Muscle of leg (tissue), 16 donors: ENCODE results near the gene FMNL2. TPM values are rescaled to one million over a fixed set of nuclear protein-coding genes. Genes with fewer than 3 reads are reported as not detected.

Experiments used
- DNase-seq: peaks from one replicate; pipeline ENCODE4 v3.0.0; 2013
- H3K27ac ChIP-seq: one replicate; pipeline ENCODE4 v1.5.1; 2013; ENCODE audit warnings: mild to moderate bottlenecking, low read length, control low read depth
- H3K27me3 ChIP-seq: one replicate; pipeline ENCODE4 v1.6.1; 2013; ENCODE audit warnings: low read length; ENCODE audit not compliant: control insufficient read depth, insufficient read depth
- H3K36me3 ChIP-seq: one replicate; pipeline ENCODE4 v1.6.1; 2013; ENCODE audit warnings: low read length; ENCODE audit not compliant: control insufficient read depth, insufficient read depth
- H3K4me1 ChIP-seq: one replicate; pipeline ENCODE4 v1.6.1; 2013; ENCODE audit warnings: low read length; ENCODE audit not compliant: control insufficient read depth, insufficient read depth
- H3K4me3 ChIP-seq: one replicate; pipeline ENCODE4 v1.5.1; 2013; ENCODE audit warnings: low read length, control low read depth
- H3K9me3 ChIP-seq: replicated peaks from 2 replicates; pipeline ENCODE4 v1.6.1; 2013; ENCODE audit warnings: low read depth, low read length; ENCODE audit not compliant: control insufficient read depth
- WGBS: methylation state at CpG from one replicate; pipeline ENCODE4 v1.1.5; 2013; ENCODE audit warnings: missing lambda C conversion rate; ENCODE audit not compliant: insufficient coverage; 5-methylcytosine and 5-hydroxymethylcytosine counted together
- long read RNA-seq, 11 donors: transcript quantifications; one replicate each; lab custom pipeline, GENCODE V29; 2026
- polyA plus RNA-seq, 8 donors: library from polyadenylated mRNA; unstranded; fragments of 120-200 nt; gene quantifications; one replicate each; pipeline versions ENCODE4 v1.2.1 to v1.2.3, GENCODE V29; 2013; ENCODE audit warnings: inconsistent platforms in 1 of 8, low replicate concordance in 1 of 8; ENCODE audit not compliant: insufficient read length in 8 of 8, insufficient read depth in 1 of 8
- total RNA-seq: library from RNA; stranded (reverse); fragments of 120-200 nt; gene quantifications from one replicate; pipeline ENCODE4 v1.2.4, GENCODE V29; 2013

Gene FMNL2
- 24.1 TPM for total RNA-seq
- 10 to 100 TPM; 21.5 to 36.1 (median 24.4) TPM for polyA plus RNA-seq
- long read RNA-seq, donor 1 = 0 reads
- long read RNA-seq, donor 2 = 0 reads
- long read RNA-seq, donor 3 = 0 reads
- long read RNA-seq, donor 4 = 0 reads
- long read RNA-seq, donor 5, full-length matches to known transcripts = 1 of 131 reads
- long read RNA-seq, donor 5, partial matches to known transcripts = 130 of 131 reads
- long read RNA-seq, donor 5, other reads (novel, unspliced or antisense) = 0 of 131 reads
- long read RNA-seq, donor 6 = 0 reads
- long read RNA-seq, donor 7, partial matches to known transcripts = 79 of 79 reads
- long read RNA-seq, donor 7, other reads (novel, unspliced or antisense) = 0 of 79 reads
- long read RNA-seq, donor 8, full-length matches to known transcripts = 1 of 38 reads
- long read RNA-seq, donor 8, partial matches to known transcripts = 37 of 38 reads
- long read RNA-seq, donor 8, other reads (novel, unspliced or antisense) = 0 of 38 reads
- long read RNA-seq, donor 9, partial matches to known transcripts = 13 of 13 reads
- long read RNA-seq, donor 9, other reads (novel, unspliced or antisense) = 0 of 13 reads
- long read RNA-seq, donor 10, partial matches to known transcripts = 0 of 1 reads
- long read RNA-seq, donor 10, other reads (novel, unspliced or antisense) = 0 of 1 reads
- long read RNA-seq, donor 11 = 0 reads

- peak; percentile 95 for DNase-seq
- WGBS = under 1% methylated on average over 85 of the region's 85 CpGs
- Histone ChIP-seq H3K27ac (peak within 1 kb of the TSS; percentile 76), H3K4me3 (peak within 1 kb of the TSS; percentile 90), H3K4me1 (peaks cover 11% of the 10 kb centered on the region), H3K9me3 (no peaks in the 10 kb centered on the region), H3K36me3 (no peaks in the 10 kb centered on the region), H3K27me3 (no peaks in the 10 kb centered on the region)
Measured at GRCh38 chr2:152335016-152335725, at the start of gene FMNL2. Gene FMNL2 (plus strand): TSS chr2:152335174.

GRCh38 chr2:152292991-152293390, 42.0 kb upstream of the FMNL2 start:
- Histone ChIP-seq H3K9me3 (no peaks in the 10 kb centered on the region), H3K4me3 (no peak overlapping the region), H3K27ac (no peak overlapping the region), H3K27me3 (no peaks in the 10 kb centered on the region), H3K36me3 (no peaks in the 10 kb centered on the region), H3K4me1 (no peaks in the 10 kb centered on the region)
- DNase-seq = no peak

- Histone ChIP-seq H3K4me1 (no peaks in the 10 kb centered on the region), H3K27ac (no peak overlapping the region), H3K4me3 (no peak overlapping the region), H3K9me3 (no peaks in the 10 kb centered on the region), H3K36me3 (no peaks in the 10 kb centered on the region), H3K27me3 (no peaks in the 10 kb centered on the region)
- WGBS = no CpG with 5 or more reads among the region's 2 CpGs
- DNase-seq = no peak
Measured at GRCh38 chr2:152297715-152298114, 37.3 kb upstream of the FMNL2 start.

GRCh38 chr2:152298754-152299153, 36.2 kb upstream of the FMNL2 start:
- DNase-seq = no peak
- H3K27ac ChIP-seq = no peak overlapping the region
- no peaks in the 10 kb centered on the region for H3K36me3 ChIP-seq
- no CpG with 5 or more reads among the region's 1 CpG for WGBS
- no peaks in the 10 kb centered on the region for H3K27me3 ChIP-seq
- no peaks in the 10 kb centered on the region for H3K4me1 ChIP-seq
- no peak overlapping the region for H3K4me3 ChIP-seq
- H3K9me3 ChIP-seq = no peaks in the 10 kb centered on the region

GRCh38 chr2:152301131-152301530, 33.8 kb upstream of the FMNL2 start:
- Histone ChIP-seq H3K4me1 (no peaks in the 10 kb centered on the region), H3K27ac (no peak overlapping the region), H3K36me3 (no peaks in the 10 kb centered on the region), H3K9me3 (no peaks in the 10 kb centered on the region), H3K4me3 (no peak overlapping the region), H3K27me3 (no peaks in the 10 kb centered on the region)
- no peak for DNase-seq
- 91% methylated on average over 3 of the region's 3 CpGs for WGBS

GRCh38 chr2:152303951-152304350, 31.0 kb upstream of the FMNL2 start:
- WGBS = no CpG with 5 or more reads among the region's 2 CpGs
- no peak for DNase-seq
- Histone ChIP-seq H3K27me3 (no peaks in the 10 kb centered on the region), H3K27ac (no peak overlapping the region), H3K4me3 (no peak overlapping the region), H3K9me3 (no peaks in the 10 kb centered on the region), H3K4me1 (no peaks in the 10 kb centered on the region), H3K36me3 (no peaks in the 10 kb centered on the region)

- Histone ChIP-seq H3K27me3 (no peaks in the 10 kb centered on the region), H3K4me1 (no peaks in the 10 kb centered on the region), H3K36me3 (no peaks in the 10 kb centered on the region), H3K4me3 (no peak overlapping the region), H3K27ac (no peak overlapping the region), H3K9me3 (no peaks in the 10 kb centered on the region)
- DNase-seq = no peak
- WGBS = 100% methylated on average over 1 of the region's 1 CpG
Measured at GRCh38 chr2:152304836-152305235, 30.1 kb upstream of the FMNL2 start.

- Histone ChIP-seq H3K4me1 (no peaks in the 10 kb centered on the region), H3K4me3 (no peak overlapping the region), H3K27me3 (no peaks in the 10 kb centered on the region), H3K9me3 (no peaks in the 10 kb centered on the region), H3K27ac (no peak overlapping the region), H3K36me3 (no peaks in the 10 kb centered on the region)
- DNase-seq = peak; percentile 8
- WGBS = no CpG with 5 or more reads among the region's 1 CpG
Measured at GRCh38 chr2:152307863-152308262, 27.1 kb upstream of the FMNL2 start.

GRCh38 chr2:152309352-152310214, 25.4 kb upstream of the FMNL2 start:
- WGBS = 67% methylated on average over 3 of the region's 13 CpGs
- no peak overlapping the region for H3K27ac ChIP-seq
- no peak overlapping the region for H3K4me3 ChIP-seq
- DNase-seq = peak; percentile 23
- H3K36me3 ChIP-seq = no peaks in the 10 kb centered on the region
- H3K9me3 ChIP-seq = no peaks in the 10 kb centered on the region
- no peaks in the 10 kb centered on the region for H3K27me3 ChIP-seq
- no peaks in the 10 kb centered on the region for H3K4me1 ChIP-seq
